Aortic smooth muscle cell (primary cell): ENCODE data around the gene LCE3B. TPM values are rescaled to one million over a fixed set of nuclear protein-coding genes. Genes with fewer than 3 reads are reported as not detected.

Experiments used
- total RNA-seq: library from RNA; depleted of rRNA; stranded (reverse); fragments of >200 nt; gene quantifications from 2 replicates; pipeline ENCODE4 v1.2.3, GENCODE V29; 2014

LCE3B gene, protein sequence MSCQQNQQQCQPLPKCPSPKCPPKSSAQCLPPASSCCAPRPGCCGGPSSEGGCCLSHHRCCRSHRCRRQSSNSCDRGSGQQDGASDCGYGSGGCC
- not detected in 2 replicates for total RNA-seq

DNA sequence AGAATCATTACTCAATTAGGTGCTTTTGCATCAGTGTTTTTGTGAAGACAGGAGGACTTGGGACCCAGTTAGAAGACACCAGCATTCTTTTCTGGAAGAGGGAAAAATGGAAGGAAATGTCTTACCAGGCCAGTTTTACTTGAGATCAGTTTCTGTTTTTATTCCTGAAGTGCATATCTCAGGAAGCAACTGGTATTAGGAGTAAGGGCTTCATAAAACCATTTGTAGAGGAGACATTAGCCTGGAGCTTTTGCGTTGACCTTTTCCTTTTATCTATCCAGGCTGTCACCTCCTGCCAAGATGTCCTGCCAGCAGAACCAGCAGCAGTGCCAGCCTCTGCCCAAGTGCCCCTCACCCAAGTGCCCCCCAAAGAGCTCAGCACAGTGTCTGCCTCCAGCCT lies at the start of gene LCE3B:
Gene LCE3B (plus strand): TSS at position 301 of the 400 bp plus-strand sequence. CDS start 0 bp downstream, at position 301.

GRCh38 chr1:152566681-152567080 lies 46.9 kb upstream of the LCE3B start, which contains the start of gene LCE3E:
LCE3E (minus strand) TSS chr1:152566780; CDS start chr1:152566208, 572 bp downstream.

GRCh38 chr1:152580433-152580832 lies 33.2 kb upstream of the LCE3B start, which contains the start of gene LCE3D:
LCE3D (minus strand) TSS chr1:152580516; CDS start chr1:152579936, 580 bp downstream.

DNA sequence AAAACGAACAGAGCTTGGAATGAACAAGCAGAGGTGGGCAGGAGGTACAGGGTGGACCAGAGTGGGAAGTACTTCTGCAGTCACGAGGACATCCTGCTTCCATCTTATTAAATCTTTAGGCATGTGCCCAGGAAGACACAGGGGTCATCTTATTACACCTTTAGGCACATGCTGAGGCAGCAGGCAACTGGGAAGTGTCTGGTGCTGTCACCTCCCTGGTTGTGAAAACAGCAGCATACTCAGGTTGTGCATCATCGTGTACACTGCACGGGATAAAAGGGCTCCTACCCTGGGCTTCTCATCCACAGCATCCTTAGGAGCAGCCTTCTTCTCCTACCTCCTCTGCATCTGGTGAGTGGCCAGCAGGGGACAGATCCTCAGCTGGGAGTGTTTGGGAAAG lies 13.7 kb upstream of the LCE3B start, which contains the start of gene LCE3C:
Gene LCE3C (plus strand): TSS at position 301 of the 400 bp plus-strand sequence. CDS start 498 bp downstream, outside the sequence.

GRCh38 chr1:152622803-152623202 lies 9.2 kb downstream of the LCE3B start, which contains the start of gene LCE3A:
LCE3A (minus strand) TSS chr1:152623103; CDS start chr1:152623103, 0 bp downstream.

GRCh38 chr1:152663098-152663497 lies 49.5 kb downstream of the LCE3B start, which contains the start of gene LCE2D:
LCE2D (plus strand) TSS chr1:152663380; CDS start chr1:152664106, 726 bp downstream.

Other genes starting within 250 kb of the LCE3B start
- not detected in 2 replicates for gene CRNN, start 199.5 kb upstream of the LCE3B start, total RNA-seq
- not detected in 2 replicates for gene LCE5A, start 103.0 kb upstream of the LCE3B start, total RNA-seq
- gene CRCT1, start 99.3 kb upstream of the LCE3B start, total RNA-seq: not detected in 2 replicates
- not detected in 2 replicates for gene LCE3E, start 47.0 kb upstream of the LCE3B start, total RNA-seq
- gene LCE3D, start 33.3 kb upstream of the LCE3B start, total RNA-seq: not detected in 2 replicates
- gene LCE3C, start 13.6 kb upstream of the LCE3B start, total RNA-seq: not detected in 2 replicates
- not detected in 2 replicates for gene LCE3A, start 9.3 kb downstream of the LCE3B start, total RNA-seq
- gene LCE2D, start 49.6 kb downstream of the LCE3B start, total RNA-seq: not detected in 2 replicates
- not detected in 2 replicates for gene LCE2C, start 61.5 kb downstream of the LCE3B start, total RNA-seq
- not detected in 2 replicates for gene LCE2B, start 72.3 kb downstream of the LCE3B start, total RNA-seq
- not detected in 2 replicates for gene LCE2A, start 84.5 kb downstream of the LCE3B start, total RNA-seq
- not detected in 2 replicates for gene LCE4A, start 94.3 kb downstream of the LCE3B start, total RNA-seq
- gene KPRP, start 144.2 kb downstream of the LCE3B start, total RNA-seq: not detected in 2 replicates
- not detected in 2 replicates for gene LCE1F, start 161.3 kb downstream of the LCE3B start, total RNA-seq
- gene LCE1E, start 172.4 kb downstream of the LCE3B start, total RNA-seq: not detected in 2 replicates
- gene LCE1D, start 182.9 kb downstream of the LCE3B start, total RNA-seq: not detected in 2 replicates
- gene LCE1C, start 192.8 kb downstream of the LCE3B start, total RNA-seq: not detected in 2 replicates
- gene LCE1B, start 198.2 kb downstream of the LCE3B start, total RNA-seq: not detected in 2 replicates
- not detected in 2 replicates for gene LCE1A, start 213.7 kb downstream of the LCE3B start, total RNA-seq
- not detected in 2 replicates for gene LCE6A, start 229.0 kb downstream of the LCE3B start, total RNA-seq
- gene LCE7A, start 246.2 kb downstream of the LCE3B start, total RNA-seq: not detected in 2 replicates